Measurements from ENCODE around the gene RNF128.

RNF128 gene

GRCh38 chrX:106711375-106711774, 15.1 kb upstream of the RNF128 start:
- H3K4me3 ChIP-seq (ENCODE audit: low read depth, low read length), result no peak overlapping the region
- no peaks in the 10 kb centered on the region for H3K27me3 ChIP-seq (ENCODE audit: insufficient read depth, low read length)
- peaks cover 7% of the 10 kb centered on the region for H3K4me1 ChIP-seq (ENCODE audit: control insufficient read depth, insufficient read depth, low read length, unreplicated experiment)
- H2AFZ ChIP-seq (ENCODE audit: low read length, unreplicated experiment), result no peak overlapping the region
- H3K79me2 ChIP-seq (ENCODE audit: control insufficient read depth, insufficient read depth, low read length, unreplicated experiment), result no peaks in the 10 kb centered on the region
- no peaks in the 10 kb centered on the region for H3K36me3 ChIP-seq (ENCODE audit: insufficient read depth, low read length)
- H3K27ac ChIP-seq (ENCODE audit: low read depth, low read length), result no peak overlapping the region

- no peak overlapping the region for H2AFZ ChIP-seq (ENCODE audit: low read length, unreplicated experiment)
- H3K4me1 ChIP-seq (ENCODE audit: control insufficient read depth, insufficient read depth, low read length, unreplicated experiment), result no peaks in the 10 kb centered on the region
- no peaks in the 10 kb centered on the region for H3K36me3 ChIP-seq (ENCODE audit: insufficient read depth, low read length)
- H3K27ac ChIP-seq (ENCODE audit: low read depth, low read length), result no peak overlapping the region
- no peaks in the 10 kb centered on the region for H3K79me2 ChIP-seq (ENCODE audit: control insufficient read depth, insufficient read depth, low read length, unreplicated experiment)
- no peak overlapping the region for H3K4me3 ChIP-seq (ENCODE audit: low read depth, low read length)
- H3K27me3 ChIP-seq (ENCODE audit: insufficient read depth, low read length), result no peaks in the 10 kb centered on the region
Measured at GRCh38 chrX:106716004-106716403, 10.5 kb upstream of the RNF128 start.

DNA sequence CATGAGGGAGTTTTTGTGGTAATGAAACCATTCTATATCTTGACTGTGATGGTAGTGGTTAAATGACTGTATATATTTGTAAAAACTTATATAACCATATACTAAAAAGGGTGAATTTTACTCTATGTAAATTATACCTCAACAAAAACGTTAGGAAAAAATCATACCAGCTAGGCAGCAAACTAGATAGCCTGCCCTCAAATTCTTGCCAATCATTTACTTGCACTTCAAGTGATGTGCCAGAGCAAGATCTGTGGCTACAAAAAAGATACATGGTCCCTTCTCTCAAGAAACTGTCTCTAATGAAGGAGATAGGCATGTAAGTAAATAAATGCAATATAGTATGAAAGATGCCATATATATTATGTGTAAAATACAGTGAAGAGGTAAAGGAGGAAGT, 10.0 kb upstream of the RNF128 start:
- H3K27ac ChIP-seq (ENCODE audit: low read depth, low read length), result no peak overlapping the region
- H2AFZ ChIP-seq (ENCODE audit: low read length, unreplicated experiment), result no peak overlapping the region
- H3K4me1 ChIP-seq (ENCODE audit: control insufficient read depth, insufficient read depth, low read length, unreplicated experiment), result no peaks in the 10 kb centered on the region
- H3K4me3 ChIP-seq (ENCODE audit: low read depth, low read length), result no peak overlapping the region
- H3K79me2 ChIP-seq (ENCODE audit: control insufficient read depth, insufficient read depth, low read length, unreplicated experiment), result no peaks in the 10 kb centered on the region
- H3K27me3 ChIP-seq (ENCODE audit: insufficient read depth, low read length), result no peaks in the 10 kb centered on the region
- H3K36me3 ChIP-seq (ENCODE audit: insufficient read depth, low read length), result no peaks in the 10 kb centered on the region

- no peaks in the 10 kb centered on the region for H3K27me3 ChIP-seq (ENCODE audit: insufficient read depth, low read length)
- H3K4me3 ChIP-seq (ENCODE audit: low read depth, low read length), result no peak overlapping the region
- no peaks in the 10 kb centered on the region for H3K4me1 ChIP-seq (ENCODE audit: control insufficient read depth, insufficient read depth, low read length, unreplicated experiment)
- H3K27ac ChIP-seq (ENCODE audit: low read depth, low read length), result no peak overlapping the region
- no peaks in the 10 kb centered on the region for H3K79me2 ChIP-seq (ENCODE audit: control insufficient read depth, insufficient read depth, low read length, unreplicated experiment)
- H2AFZ ChIP-seq (ENCODE audit: low read length, unreplicated experiment), result no peak overlapping the region
- H3K36me3 ChIP-seq (ENCODE audit: insufficient read depth, low read length), result no peaks in the 10 kb centered on the region
Measured at GRCh38 chrX:106718709-106719108, 7.8 kb upstream of the RNF128 start.

- Histone ChIP-seq H3K4me1 (ENCODE audit: control insufficient read depth, insufficient read depth, low read length, unreplicated experiment) (no peaks in the 10 kb centered on the region), H3K27ac (ENCODE audit: low read depth, low read length) (no peak overlapping the region), H3K36me3 (ENCODE audit: insufficient read depth, low read length) (no peaks in the 10 kb centered on the region), H2AFZ (ENCODE audit: low read length, unreplicated experiment) (peak overlapping the region; percentile 59), H3K79me2 (ENCODE audit: control insufficient read depth, insufficient read depth, low read length, unreplicated experiment) (no peaks in the 10 kb centered on the region), H3K27me3 (ENCODE audit: insufficient read depth, low read length) (peaks cover 22% of the 10 kb centered on the region), H3K4me3 (ENCODE audit: low read depth, low read length) (peak overlapping the region; percentile 76)
Measured at GRCh38 chrX:106725931-106726330, 570 bp upstream of the RNF128 start.

GRCh38 chrX:106728337-106728736, 1.8 kb downstream of the RNF128 start:
- Histone ChIP-seq H3K27ac (ENCODE audit: low read depth, low read length) (no peak overlapping the region), H3K79me2 (ENCODE audit: control insufficient read depth, insufficient read depth, low read length, unreplicated experiment) (no peaks in the 10 kb centered on the region), H3K36me3 (ENCODE audit: insufficient read depth, low read length) (no peaks in the 10 kb centered on the region), H3K4me1 (ENCODE audit: control insufficient read depth, insufficient read depth, low read length, unreplicated experiment) (no peaks in the 10 kb centered on the region), H3K4me3 (ENCODE audit: low read depth, low read length) (no peak overlapping the region), H3K27me3 (ENCODE audit: insufficient read depth, low read length) (peaks cover 22% of the 10 kb centered on the region), H2AFZ (ENCODE audit: low read length, unreplicated experiment) (no peak overlapping the region)

- no peak overlapping the region for H3K27ac ChIP-seq (ENCODE audit: low read depth, low read length)
- H3K4me3 ChIP-seq (ENCODE audit: low read depth, low read length), result no peak overlapping the region
- H3K79me2 ChIP-seq (ENCODE audit: control insufficient read depth, insufficient read depth, low read length, unreplicated experiment), result no peaks in the 10 kb centered on the region
- H3K27me3 ChIP-seq (ENCODE audit: insufficient read depth, low read length), result peaks cover 16% of the 10 kb centered on the region
- H2AFZ ChIP-seq (ENCODE audit: low read length, unreplicated experiment), result no peak overlapping the region
- H3K4me1 ChIP-seq (ENCODE audit: control insufficient read depth, insufficient read depth, low read length, unreplicated experiment), result no peaks in the 10 kb centered on the region
- H3K36me3 ChIP-seq (ENCODE audit: insufficient read depth, low read length), result no peaks in the 10 kb centered on the region
Measured at GRCh38 chrX:106730401-106730800, 3.9 kb downstream of the RNF128 start.

DNA sequence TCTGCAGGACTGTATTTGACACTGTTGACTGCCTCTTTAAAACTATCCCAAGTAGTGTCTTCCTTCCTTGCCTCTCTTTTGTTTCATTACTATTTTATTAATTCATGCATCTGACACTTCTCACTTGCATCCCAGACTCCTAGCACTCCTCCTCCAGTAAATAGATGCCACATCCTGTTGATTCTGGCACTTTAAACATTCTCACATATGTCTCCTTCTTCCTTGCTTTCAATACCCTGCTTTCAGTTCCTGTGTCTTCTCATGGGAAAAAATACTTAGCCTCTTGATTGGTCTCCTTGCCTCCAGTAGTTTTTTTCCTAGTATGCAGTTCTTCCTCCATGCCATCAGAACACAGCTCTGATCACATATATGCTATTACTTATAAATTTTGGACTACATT, 5.1 kb downstream of the RNF128 start:
- Histone ChIP-seq H3K79me2 (ENCODE audit: control insufficient read depth, insufficient read depth, low read length, unreplicated experiment) (no peaks in the 10 kb centered on the region), H2AFZ (ENCODE audit: low read length, unreplicated experiment) (no peak overlapping the region), H3K36me3 (ENCODE audit: insufficient read depth, low read length) (no peaks in the 10 kb centered on the region), H3K4me3 (ENCODE audit: low read depth, low read length) (no peak overlapping the region), H3K4me1 (ENCODE audit: control insufficient read depth, insufficient read depth, low read length, unreplicated experiment) (no peaks in the 10 kb centered on the region), H3K27ac (ENCODE audit: low read depth, low read length) (no peak overlapping the region), H3K27me3 (ENCODE audit: insufficient read depth, low read length) (peaks cover 9% of the 10 kb centered on the region; the same call in 1 of the 2 replicates)

DNA sequence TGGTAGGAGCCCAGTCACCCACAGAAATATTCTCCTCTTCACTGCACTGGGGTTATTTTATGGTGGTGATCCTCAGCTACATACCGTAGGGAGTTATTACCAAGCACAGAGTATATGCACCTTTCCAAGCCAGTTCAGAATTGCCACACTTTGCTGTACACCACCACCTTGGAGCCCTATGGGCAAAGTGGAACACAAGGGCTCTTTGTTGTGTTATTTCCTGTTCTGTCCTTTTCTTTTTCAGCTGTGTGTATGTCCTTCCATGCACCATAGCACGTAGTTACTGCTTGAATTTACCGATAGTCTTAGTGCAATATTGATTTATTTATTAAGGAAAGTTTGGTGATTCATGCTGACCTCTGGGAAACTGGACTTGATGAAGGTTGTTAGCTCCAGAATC, 8.3 kb downstream of the RNF128 start:
- Histone ChIP-seq H3K4me1 (ENCODE audit: control insufficient read depth, insufficient read depth, low read length, unreplicated experiment) (no peaks in the 10 kb centered on the region), H2AFZ (ENCODE audit: low read length, unreplicated experiment) (no peak overlapping the region), H3K79me2 (ENCODE audit: control insufficient read depth, insufficient read depth, low read length, unreplicated experiment) (no peaks in the 10 kb centered on the region), H3K36me3 (ENCODE audit: insufficient read depth, low read length) (no peaks in the 10 kb centered on the region), H3K27ac (ENCODE audit: low read depth, low read length) (no peak overlapping the region), H3K27me3 (ENCODE audit: insufficient read depth, low read length) (no peaks in the 10 kb centered on the region), H3K4me3 (ENCODE audit: low read depth, low read length) (no peak overlapping the region)

DNA sequence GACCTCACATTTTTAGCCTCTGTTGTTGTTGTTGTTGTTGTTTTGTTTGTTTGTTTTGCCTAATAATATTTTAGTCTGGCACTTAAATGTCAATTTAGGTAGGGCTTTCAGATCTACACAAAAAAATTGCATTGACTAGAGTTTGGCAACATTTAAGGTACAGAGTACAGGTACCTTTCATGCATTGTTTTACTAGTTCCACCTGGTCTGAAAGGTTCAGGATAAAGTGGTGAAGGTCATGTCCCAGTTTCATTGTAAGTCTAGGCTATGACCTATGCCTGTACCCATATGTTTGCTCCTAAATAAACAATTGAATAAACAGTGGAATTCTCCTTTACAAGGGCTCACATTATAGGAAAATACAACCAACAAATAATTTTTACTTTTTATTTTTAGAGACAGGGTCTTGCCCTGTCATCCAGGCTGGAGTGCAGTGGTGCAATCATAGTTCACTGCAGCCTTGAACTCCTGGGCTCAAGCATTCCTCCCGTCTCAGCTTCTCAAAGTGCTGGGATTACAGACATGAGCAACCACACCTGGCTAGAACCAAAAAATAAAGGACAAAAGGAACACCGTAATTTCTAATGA, 13.8 kb downstream of the RNF128 start:
- Histone ChIP-seq H3K27ac (ENCODE audit: low read depth, low read length) (no peak overlapping the region), H3K79me2 (ENCODE audit: control insufficient read depth, insufficient read depth, low read length, unreplicated experiment) (no peaks in the 10 kb centered on the region)

GRCh38 chrX:106742193-106742592, 15.7 kb downstream of the RNF128 start:
- no peaks in the 10 kb centered on the region for H3K36me3 ChIP-seq (ENCODE audit: insufficient read depth, low read length)
- H3K4me1 ChIP-seq (ENCODE audit: control insufficient read depth, insufficient read depth, low read length, unreplicated experiment), result no peaks in the 10 kb centered on the region
- no peaks in the 10 kb centered on the region for H3K79me2 ChIP-seq (ENCODE audit: control insufficient read depth, insufficient read depth, low read length, unreplicated experiment)
- no peaks in the 10 kb centered on the region for H3K27me3 ChIP-seq (ENCODE audit: insufficient read depth, low read length)
- no peak overlapping the region for H2AFZ ChIP-seq (ENCODE audit: low read length, unreplicated experiment)
- H3K27ac ChIP-seq (ENCODE audit: low read depth, low read length), result no peak overlapping the region
- H3K4me3 ChIP-seq (ENCODE audit: low read depth, low read length), result no peak overlapping the region

More for the DNA sequence above, 13.8 kb downstream of the RNF128 start:
- no peak overlapping the region for H3K4me3 ChIP-seq (ENCODE audit: low read depth, low read length)
- H3K27me3 ChIP-seq (ENCODE audit: insufficient read depth, low read length), result no peaks in the 10 kb centered on the region
- no peak overlapping the region for H2AFZ ChIP-seq (ENCODE audit: low read length, unreplicated experiment)
- no peaks in the 10 kb centered on the region for H3K4me1 ChIP-seq (ENCODE audit: control insufficient read depth, insufficient read depth, low read length, unreplicated experiment)
- H3K36me3 ChIP-seq (ENCODE audit: insufficient read depth, low read length), result no peaks in the 10 kb centered on the region

All from ACC112 (cell line).